Suppressor macrophage treated with lipopolysaccharide for 1 hour (primary cell): ENCODE measurements around the gene NUDCD3.
"Not testable (repeated sequence)": the region's sequence is repeated elsewhere in the genome, so short reads cannot be mapped to it uniquely, and the experiment has no call there.

ENCODE experiments used
- DNase-seq, 3 donors: peaks; one replicate each; pipeline ENCODE4 v3.0.0-alpha.2; 2020 to 2022

NUDCD3 gene

GRCh38 chr7:44445986-44446671, 44.3 kb downstream of the NUDCD3 start:
- DNase-seq: no peak

- no peak for DNase-seq
Measured at GRCh38 chr7:44441079-44441478, 49.4 kb downstream of the NUDCD3 start.

- DNase-seq: no peak
Measured at GRCh38 chr7:44440577-44441078, 49.8 kb downstream of the NUDCD3 start.

- no peak for DNase-seq
Measured at GRCh38 chr7:44439926-44440325, 50.5 kb downstream of the NUDCD3 start.

- DNase-seq: no peak
Measured at GRCh38 chr7:44438816-44439215, 51.6 kb downstream of the NUDCD3 start.

GRCh38 chr7:44434201-44434600, 56.3 kb downstream of the NUDCD3 start:
- DNase-seq: no peak

GRCh38 chr7:44433255-44434022, 57.0 kb downstream of the NUDCD3 start:
- no peak for DNase-seq

- DNase-seq: no peak
Measured at GRCh38 chr7:44432381-44432977, 58.0 kb downstream of the NUDCD3 start.

- DNase-seq: no peak
Measured at GRCh38 chr7:44431091-44431608, 59.3 kb downstream of the NUDCD3 start.

GRCh38 chr7:44430054-44430453, 60.4 kb downstream of the NUDCD3 start:
- DNase-seq: no peak

GRCh38 chr7:44424762-44425161, 65.7 kb downstream of the NUDCD3 start:
- DNase-seq: not testable (repeated sequence)

- no peak for DNase-seq
Measured at GRCh38 chr7:44416941-44417340, 73.5 kb downstream of the NUDCD3 start.

- DNase-seq: no peak
Measured at GRCh38 chr7:44415510-44415909, 74.9 kb downstream of the NUDCD3 start.

GRCh38 chr7:44415047-44415446, 75.4 kb downstream of the NUDCD3 start:
- DNase-seq: no peak

- no peak for DNase-seq
Measured at GRCh38 chr7:44411306-44411705, 79.2 kb downstream of the NUDCD3 start.

GRCh38 chr7:44408596-44408995, 81.9 kb downstream of the NUDCD3 start:
- no peak for DNase-seq

GRCh38 chr7:44403775-44404174, 86.7 kb downstream of the NUDCD3 start:
- DNase-seq: no peak

GRCh38 chr7:44403176-44403759, 87.2 kb downstream of the NUDCD3 start:
- DNase-seq: no peak

- DNase-seq: no peak
Measured at GRCh38 chr7:44402401-44403060, 87.9 kb downstream of the NUDCD3 start.

- DNase-seq: no peak
Measured at GRCh38 chr7:44401692-44402091, 88.8 kb downstream of the NUDCD3 start.

GRCh38 chr7:44400033-44400511, 90.4 kb downstream of the NUDCD3 start:
- DNase-seq: no peak

- DNase-seq: no peak
Measured at GRCh38 chr7:44398953-44399574, 91.4 kb downstream of the NUDCD3 start.
